Skeletal muscle tissue (tissue), 4 donors: ENCODE data around the gene CELF1. TPM values are rescaled to one million over a fixed set of nuclear protein-coding genes. Genes with fewer than 3 reads are reported as not detected.

ENCODE experiments used
- H3K27ac ChIP-seq: one replicate; pipeline ENCODE4 v1.7.0; 2013; ENCODE audit warnings: mild to moderate bottlenecking, low read depth, low read length, inconsistent platforms
- H3K27me3 ChIP-seq, 3 donors: one replicate each; pipeline ENCODE4 v1.7.0; 2013; ENCODE audit warnings: low read length in 3 of 3; ENCODE audit not compliant: control insufficient read depth in 3 of 3, insufficient read depth in 3 of 3
- H3K36me3 ChIP-seq, 3 donors: one replicate each; pipeline ENCODE4 v1.7.0; 2013; ENCODE audit warnings: low read length in 3 of 3; ENCODE audit not compliant: control insufficient read depth in 3 of 3, insufficient read depth in 3 of 3
- H3K4me1 ChIP-seq, 3 donors: one replicate each; pipeline ENCODE4 v1.7.0; 2013; ENCODE audit warnings: low read length in 3 of 3, mild to moderate bottlenecking in 3 of 3; ENCODE audit not compliant: control insufficient read depth in 3 of 3, insufficient read depth in 3 of 3
- H3K4me3 ChIP-seq, 3 donors: one replicate each; pipeline ENCODE4 v1.7.0; 2013; ENCODE audit warnings: low read length in 3 of 3
- H3K9ac ChIP-seq, 3 donors: one replicate each; pipeline ENCODE4 v1.7.0; 2013; ENCODE audit warnings: low read length in 3 of 3, mild to moderate bottlenecking in 3 of 3, moderate library complexity in 2 of 3, low read depth in 1 of 3
- H3K9me3 ChIP-seq, 3 donors: one replicate each; pipeline ENCODE4 v1.7.0; 2013; ENCODE audit warnings: low read length in 3 of 3; ENCODE audit not compliant: control insufficient read depth in 3 of 3
- total RNA-seq: library from RNA; depleted of rRNA; stranded (reverse); fragments of >200 nt; gene quantifications from one replicate; pipeline ENCODE4 v1.2.3, GENCODE V29; 2014
- donor health status: Osteomylitis.

The CELF1 gene
- total RNA-seq, 1 donor from 2014 or later: 74.6 TPM

- H3K9me3 ChIP-seq: no peaks in the 10 kb centered on the region
- H3K27ac ChIP-seq: no peak overlapping the region
- H3K4me1 ChIP-seq: peaks cover 46 to 52% (median 48%) of the 10 kb centered on the region in 3 donors
- H3K4me3 ChIP-seq: no peak overlapping the region
- no peaks in the 10 kb centered on the region for H3K27me3 ChIP-seq
- H3K9ac ChIP-seq: no peak overlapping the region
- peaks cover 0 to 10% (median 2%) of the 10 kb centered on the region in 3 donors for H3K36me3 ChIP-seq
Measured at GRCh38 chr11:47495856-47496217, 57.1 kb downstream of the CELF1 start.

- H3K4me1 ChIP-seq: peaks cover 39 to 46% (median 44%) of the 10 kb centered on the region in 3 donors
Measured at GRCh38 chr11:47495011-47495855, 57.7 kb downstream of the CELF1 start.

GRCh38 chr11:47489395-47489755, 63.6 kb downstream of the CELF1 start:
- Histone ChIP-seq H3K27ac (no peak overlapping the region), H3K4me3 (no peak overlapping the region), H3K4me1 (no peaks in the 10 kb centered on the region), H3K36me3 (peaks cover 21 to 30% (median 21%) of the 10 kb centered on the region in 3 donors), H3K9me3 (no peaks in the 10 kb centered on the region), H3K9ac (no peak overlapping the region), H3K27me3 (no peaks in the 10 kb centered on the region)

More at GRCh38 chr11:47495011-47495855, 57.7 kb downstream of the CELF1 start:
- no peaks in the 10 kb centered on the region for H3K9me3 ChIP-seq
- peaks cover 0 to 10% (median 2%) of the 10 kb centered on the region in 3 donors for H3K36me3 ChIP-seq
- no peak overlapping the region for H3K9ac ChIP-seq
- H3K27ac ChIP-seq: no peak overlapping the region
- H3K27me3 ChIP-seq: no peaks in the 10 kb centered on the region
- H3K4me3 ChIP-seq: no peak overlapping the region

GRCh38 chr11:47488674-47489394, 64.1 kb downstream of the CELF1 start:
- H3K4me1 ChIP-seq: no peaks in the 10 kb centered on the region
- H3K27me3 ChIP-seq: no peaks in the 10 kb centered on the region
- peaks cover 25 to 32% (median 26%) of the 10 kb centered on the region in 3 donors for H3K36me3 ChIP-seq
- no peak overlapping the region for H3K4me3 ChIP-seq
- H3K27ac ChIP-seq: no peak overlapping the region
- H3K9ac ChIP-seq: no peak overlapping the region
- no peaks in the 10 kb centered on the region for H3K9me3 ChIP-seq

GRCh38 chr11:47488111-47488510, 64.8 kb downstream of the CELF1 start:
- no peaks in the 10 kb centered on the region for H3K9me3 ChIP-seq
- H3K36me3 ChIP-seq: peaks cover 32 to 36% (median 32%) of the 10 kb centered on the region in 3 donors
- no peak overlapping the region for H3K9ac ChIP-seq
- H3K4me1 ChIP-seq: no peaks in the 10 kb centered on the region
- no peak overlapping the region for H3K4me3 ChIP-seq
- no peaks in the 10 kb centered on the region for H3K27me3 ChIP-seq
- no peak overlapping the region for H3K27ac ChIP-seq

GRCh38 chr11:47487421-47487820, 65.5 kb downstream of the CELF1 start:
- H3K27me3 ChIP-seq: no peaks in the 10 kb centered on the region
- no peak overlapping the region for H3K27ac ChIP-seq
- no peak overlapping the region for H3K4me3 ChIP-seq
- H3K4me1 ChIP-seq: no peaks in the 10 kb centered on the region
- no peaks in the 10 kb centered on the region for H3K9me3 ChIP-seq
- peaks cover 38 to 43% (median 39%) of the 10 kb centered on the region in 3 donors for H3K36me3 ChIP-seq
- no peak overlapping the region for H3K9ac ChIP-seq

GRCh38 chr11:47485107-47485506, 67.8 kb downstream of the CELF1 start:
- Histone ChIP-seq H3K27ac (no peak overlapping the region), H3K27me3 (no peaks in the 10 kb centered on the region), H3K36me3 (peaks cover 49 to 62% (median 58%) of the 10 kb centered on the region in 3 donors), H3K9me3 (no peaks in the 10 kb centered on the region), H3K9ac (no peak overlapping the region), H3K4me3 (no peak overlapping the region), H3K4me1 (no peaks in the 10 kb centered on the region)

- peaks cover 53 to 74% (median 69%) of the 10 kb centered on the region in 3 donors for H3K36me3 ChIP-seq
- peaks cover 7 to 10% (median 8%) of the 10 kb centered on the region in 3 donors for H3K4me1 ChIP-seq
- no peak overlapping the region for H3K27ac ChIP-seq
- no peaks in the 10 kb centered on the region for H3K9me3 ChIP-seq
- no peak overlapping the region for H3K9ac ChIP-seq
- no peaks in the 10 kb centered on the region for H3K27me3 ChIP-seq
- H3K4me3 ChIP-seq: no peak overlapping the region
Measured at GRCh38 chr11:47483457-47483856, 69.5 kb downstream of the CELF1 start.

GRCh38 chr11:47480762-47481161, 72.2 kb downstream of the CELF1 start:
- no peak overlapping the region for H3K4me3 ChIP-seq
- H3K27me3 ChIP-seq: no peaks in the 10 kb centered on the region
- H3K9me3 ChIP-seq: no peaks in the 10 kb centered on the region
- H3K9ac ChIP-seq: no peak overlapping the region
- peaks cover 7 to 13% (median 8%) of the 10 kb centered on the region in 3 donors for H3K4me1 ChIP-seq
- no peak overlapping the region for H3K27ac ChIP-seq
- H3K36me3 ChIP-seq: peaks cover 64 to 86% (median 84%) of the 10 kb centered on the region in 3 donors
